Measurements from ENCODE around the gene PTOV1. TPM values are rescaled to one million over a fixed set of nuclear protein-coding genes. Genes with fewer than 3 reads are reported as not detected.

Gene PTOV1
- total RNA-seq, 6 donors from 2014 or later = 60.2 to 136 (median 106) TPM

DNA sequence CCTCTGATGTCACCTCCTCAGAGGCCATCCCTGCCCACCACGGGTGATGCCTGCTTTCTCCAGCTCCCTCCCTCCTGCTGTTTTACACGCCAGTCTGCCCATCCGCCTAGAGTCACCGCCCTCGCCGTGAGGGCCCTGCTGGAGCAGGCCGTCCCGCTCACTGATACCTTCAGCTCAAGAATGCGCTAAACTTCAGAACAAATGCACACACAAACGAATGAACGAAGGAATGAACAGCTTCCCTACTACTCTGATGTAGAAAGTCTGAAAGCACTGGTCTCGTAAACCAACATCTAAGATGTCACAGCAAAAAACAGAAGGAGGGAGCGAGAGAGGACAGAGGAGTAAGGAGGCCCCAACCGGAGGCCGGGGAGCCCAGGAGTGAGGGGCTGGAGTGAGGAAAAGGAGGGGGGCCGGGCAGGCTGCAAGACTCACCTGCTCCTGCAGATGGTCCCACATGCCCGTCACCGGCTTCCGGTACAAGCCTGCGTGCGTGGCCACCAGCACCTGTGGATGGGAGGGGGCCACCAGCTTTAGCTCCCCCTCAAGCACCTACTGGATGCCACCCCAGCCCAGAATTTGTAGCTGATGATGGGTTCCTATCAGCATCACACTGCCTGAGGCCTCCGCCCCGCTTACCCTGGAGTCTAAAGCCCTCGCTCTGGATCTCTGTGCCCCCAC lies 12.4 kb downstream of the PTOV1 start:
- Histone ChIP-seq H3K27ac (no peak overlapping the region), H3K9me3 (no peaks in the 10 kb centered on the region), H3K4me1 (peaks cover 22 to 35% (median 34%) of the 10 kb centered on the region in 4 donors), H3K36me3 (peaks cover 7 to 66% (median 53%) of the 10 kb centered on the region in 4 donors), H3K4me3 (no peak overlapping the region), H3K27me3 (no peaks in the 10 kb centered on the region)
- 91 to 92% methylated on average over 24 of the region's 24 CpGs for WGBS, 2 donors
- ATAC-seq (ENCODE audit: low FRiP score in 2 of 2) (no peak), DNase-seq (peak in 1 of 2 donors; percentile 62)
- no peak for TF ChIP-seq POLR2AphosphoS5 (IDR thresholded peaks at IDR 0.05)
- no peak for TF ChIP-seq EP300 (IDR thresholded peaks at IDR 0.05)
- TF ChIP-seq CTCF (IDR thresholded peaks at IDR 0.05) = no peak
- TF ChIP-seq POLR2A (IDR thresholded peaks at IDR 0.05) = no peak

DNA sequence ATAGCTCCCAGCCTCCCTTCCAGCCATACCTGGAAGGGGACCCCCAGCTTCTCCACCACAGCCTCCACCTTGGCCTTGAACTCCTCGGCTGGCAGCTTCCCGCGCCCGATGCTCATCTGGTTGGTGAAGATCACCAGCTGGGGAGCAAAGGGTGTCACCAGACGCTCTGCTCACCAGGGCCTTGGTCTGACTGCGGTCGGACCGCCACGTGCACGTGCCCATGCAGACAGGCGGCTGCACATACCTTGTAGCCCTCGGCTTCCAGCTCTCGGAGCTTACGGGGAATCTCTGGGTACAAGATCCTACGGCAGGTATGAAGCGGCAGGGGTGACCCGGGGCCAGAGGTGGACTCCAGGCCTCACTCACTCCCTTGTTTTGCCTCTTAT lies 13.0 kb downstream of the PTOV1 start:
- Histone ChIP-seq H3K9me3 (no peaks in the 10 kb centered on the region), H3K36me3 (peaks cover 7 to 60% (median 48%) of the 10 kb centered on the region in 4 donors), H3K4me1 (peaks cover 28 to 40% (median 39%) of the 10 kb centered on the region in 4 donors), H3K27ac (no peak overlapping the region), H3K27me3 (no peaks in the 10 kb centered on the region), H3K4me3 (no peak overlapping the region)
- WGBS, 2 donors = 91 to 95% methylated on average over 17 of the region's 17 CpGs
- DNase-seq (peak in 1 of 2 donors; percentile 70), ATAC-seq (ENCODE audit: low FRiP score in 2 of 2) (no peak)
- TF ChIP-seq POLR2A (IDR thresholded peaks at IDR 0.05) (no peak), CTCF (IDR thresholded peaks at IDR 0.05) (no peak), EP300 (IDR thresholded peaks at IDR 0.05) (no peak), POLR2AphosphoS5 (IDR thresholded peaks at IDR 0.05) (no peak)

DNA sequence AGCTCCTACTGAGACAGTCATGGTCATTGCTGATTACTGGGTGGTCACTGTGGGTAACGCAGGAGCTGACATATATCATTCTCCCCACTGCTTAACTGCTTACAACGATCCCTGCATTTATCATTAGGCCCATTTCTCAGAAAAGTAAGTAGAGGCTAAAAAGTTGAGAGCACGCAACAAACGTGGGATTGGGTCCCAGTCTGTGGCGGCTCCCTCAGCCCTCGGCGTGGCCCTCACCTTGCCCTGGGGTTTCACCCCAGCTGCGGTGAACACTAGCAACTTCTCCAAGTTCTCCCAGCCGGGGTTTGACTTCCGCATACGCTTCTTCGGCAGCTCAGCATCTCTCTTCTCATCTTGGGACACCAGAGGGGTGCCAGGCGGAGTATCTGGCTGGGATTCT lies 13.9 kb downstream of the PTOV1 start:
- Histone ChIP-seq H3K36me3 (peaks cover 7 to 51% (median 41%) of the 10 kb centered on the region in 4 donors), H3K4me1 (peaks cover 32 to 44% (median 42%) of the 10 kb centered on the region in 4 donors), H3K27ac (peak overlapping the region in 2 of 4 donors; percentile 53 to 94), H3K27me3 (no peaks in the 10 kb centered on the region), H3K9me3 (no peaks in the 10 kb centered on the region), H3K4me3 (no peak overlapping the region)
- DNase-seq (peak in 1 of 2 donors; percentile 52), ATAC-seq (ENCODE audit: low FRiP score in 2 of 2) (no peak)
- TF ChIP-seq CTCF (IDR thresholded peaks at IDR 0.05) (no peak), EP300 (IDR thresholded peaks at IDR 0.05) (no peak), POLR2AphosphoS5 (IDR thresholded peaks at IDR 0.05) (no peak)
- WGBS, 2 donors = 94 to 95% methylated on average over 13 of the region's 13 CpGs

- H3K36me3 ChIP-seq = peaks cover 0 to 37% (median 24%) of the 10 kb centered on the region in 4 donors
- WGBS, 2 donors = 1% methylated on average over 35 to 42 of the region's 65 CpGs
- DNase-seq (peak; percentile 89 to 97), ATAC-seq (ENCODE audit: low FRiP score in 2 of 2) (peak; percentile 85 to 86)
- TF ChIP-seq POLR2A (IDR thresholded peaks at IDR 0.05) (peak in 3 of 4 donors; percentile 33 to 87 (median 75)), EP300 (IDR thresholded peaks at IDR 0.05) (peak in 1 of 4 donors; percentile 50), POLR2AphosphoS5 (IDR thresholded peaks at IDR 0.05) (peak; percentile 91 to 95), CTCF (IDR thresholded peaks at IDR 0.05) (peak in 2 of 6 experiments; percentile 13 to 18)
- peaks cover 44 to 51% (median 47%) of the 10 kb centered on the region in 4 donors for H3K4me1 ChIP-seq
- no peaks in the 10 kb centered on the region for H3K27me3 ChIP-seq
- peak within 1 kb of the TSS; percentile 66 to 89 (median 82) for H3K4me3 ChIP-seq
- H3K9me3 ChIP-seq = no peaks in the 10 kb centered on the region
- H3K27ac ChIP-seq = peak within 1 kb of the TSS; percentile 88 to 94 (median 93)
These were observed 16.2 kb downstream of the PTOV1 start, which contains the start of gene PNKP for GRCh38 chr19:49866933-49867782. Gene PNKP, minus strand, starts transcription at chr19:49867576. Its CDS starts 372 bp downstream, at chr19:49867204.
